ENCODE results near the gene MOBP.

GRCh38 chr3:39515681-39516441, 48.4 kb downstream of the MOBP start:
- TF ChIP-seq, protein P1, sequence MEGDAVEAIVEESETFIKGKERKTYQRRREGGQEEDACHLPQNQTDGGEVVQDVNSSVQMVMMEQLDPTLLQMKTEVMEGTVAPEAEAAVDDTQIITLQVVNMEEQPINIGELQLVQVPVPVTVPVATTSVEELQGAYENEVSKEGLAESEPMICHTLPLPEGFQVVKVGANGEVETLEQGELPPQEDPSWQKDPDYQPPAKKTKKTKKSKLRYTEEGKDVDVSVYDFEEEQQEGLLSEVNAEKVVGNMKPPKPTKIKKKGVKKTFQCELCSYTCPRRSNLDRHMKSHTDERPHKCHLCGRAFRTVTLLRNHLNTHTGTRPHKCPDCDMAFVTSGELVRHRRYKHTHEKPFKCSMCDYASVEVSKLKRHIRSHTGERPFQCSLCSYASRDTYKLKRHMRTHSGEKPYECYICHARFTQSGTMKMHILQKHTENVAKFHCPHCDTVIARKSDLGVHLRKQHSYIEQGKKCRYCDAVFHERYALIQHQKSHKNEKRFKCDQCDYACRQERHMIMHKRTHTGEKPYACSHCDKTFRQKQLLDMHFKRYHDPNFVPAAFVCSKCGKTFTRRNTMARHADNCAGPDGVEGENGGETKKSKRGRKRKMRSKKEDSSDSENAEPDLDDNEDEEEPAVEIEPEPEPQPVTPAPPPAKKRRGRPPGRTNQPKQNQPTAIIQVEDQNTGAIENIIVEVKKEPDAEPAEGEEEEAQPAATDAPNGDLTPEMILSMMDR (IDR thresholded peaks at IDR 0.05; ENCODE audit: low read depth, low read length) = no peak
- TF ChIP-seq EZH2phosphoT487 (IDR thresholded peaks at IDR 0.05; ENCODE audit: low read depth) = no peak

All from OCI-LY3 (cell line).